GM12892 (cell line): ENCODE data around the gene CACNA2D1.
A peak's percentile ranks its signal among the peaks of the same experiment; 100 is the strongest.

ENCODE experiments used
- DNase-seq: peaks from one replicate; pipeline ENCODE4 v3.0.0; 2011; ENCODE audit not compliant: insufficient read length
- FAIRE-seq: peaks from 2 replicates; lab custom pipeline; 2011; peaks lifted over from hg19 to GRCh38; lab: Jason Lieb, UNC
- POLR2A ChIP-seq: IDR thresholded peaks from 2 replicates; pipeline ENCODE4 v1.6.1; 2011; ENCODE audit warnings: low read depth, low read length, control low read depth
- POLR2AphosphoS5 ChIP-seq: IDR thresholded peaks from 2 replicates; pipeline ENCODE4 v1.6.1; 2011; ENCODE audit warnings: low read depth, low read length, control low read depth
- TAF1 ChIP-seq: IDR thresholded peaks from 2 replicates; pipeline ENCODE4 v1.6.1; 2011; ENCODE audit warnings: low read depth, mild to moderate bottlenecking, control low read depth, low read length, borderline replicate concordance

CACNA2D1 gene

GRCh38 chr7:82384779-82385178, 58.8 kb downstream of the CACNA2D1 start:
- TF ChIP-seq TAF1, result no peak
- no peak for TF ChIP-seq POLR2A
- TF ChIP-seq POLR2AphosphoS5, result no peak
- DNase-seq (no peak), FAIRE-seq (peak; percentile 21)

DNA sequence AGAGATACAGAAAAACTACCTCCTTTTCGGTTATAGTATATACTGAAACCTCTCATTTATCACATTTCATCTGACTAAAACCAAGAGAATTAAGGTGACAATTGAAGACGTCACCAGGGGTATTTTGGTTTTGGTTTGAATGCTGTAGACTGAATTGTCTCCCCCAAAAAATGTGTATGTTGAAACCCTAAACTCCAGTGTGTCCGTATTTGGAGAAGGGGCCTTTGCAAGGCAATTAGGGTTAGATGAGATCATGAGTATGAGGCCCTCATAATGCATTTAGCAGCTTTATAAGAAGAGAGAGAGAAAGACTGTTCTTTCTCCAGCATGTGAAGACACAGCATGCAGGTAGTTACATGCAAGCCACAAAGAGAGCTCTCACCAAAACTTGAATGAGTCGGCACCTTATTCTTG, 59.5 kb downstream of the CACNA2D1 start:
- DNase-seq, result no peak
- FAIRE-seq, result no peak
- TF ChIP-seq TAF1 (no peak), POLR2AphosphoS5 (no peak)

GRCh38 chr7:82382276-82382675, 61.3 kb downstream of the CACNA2D1 start:
- FAIRE-seq (no peak), DNase-seq (no peak)
- TF ChIP-seq TAF1 (no peak), POLR2AphosphoS5 (no peak), POLR2A (no peak)

GRCh38 chr7:82376739-82377138, 66.8 kb downstream of the CACNA2D1 start:
- no peak for TF ChIP-seq POLR2AphosphoS5
- TF ChIP-seq POLR2A, result no peak
- no peak for TF ChIP-seq TAF1
- FAIRE-seq, result no peak
- DNase-seq, result no peak

DNA sequence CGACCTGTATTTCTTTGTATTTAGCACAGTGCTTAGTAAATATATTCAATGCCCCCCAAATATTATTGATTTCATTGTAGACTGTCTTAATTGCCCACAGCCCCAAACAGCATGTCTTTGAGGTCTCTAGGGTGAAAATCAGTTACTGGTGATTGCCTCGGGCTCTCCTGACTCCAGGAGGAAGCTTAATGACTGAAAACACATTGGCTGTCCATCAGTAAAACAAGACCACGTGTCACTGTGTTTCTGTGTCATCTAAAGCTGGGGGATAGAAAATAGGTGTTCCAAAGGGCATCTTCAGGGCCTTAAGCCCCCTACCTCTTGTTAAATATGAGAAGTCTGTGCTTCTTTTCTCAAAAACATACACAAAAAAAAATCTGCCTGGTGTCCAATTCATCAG, 67.9 kb downstream of the CACNA2D1 start:
- DNase-seq (no peak), FAIRE-seq (no peak)
- TF ChIP-seq TAF1 (no peak), POLR2AphosphoS5 (no peak), POLR2A (no peak)

GRCh38 chr7:82375129-82375528, 68.4 kb downstream of the CACNA2D1 start:
- no peak for DNase-seq
- no peak for FAIRE-seq
- TF ChIP-seq POLR2A (no peak), TAF1 (no peak), POLR2AphosphoS5 (no peak)

- no peak for TF ChIP-seq POLR2A
- TF ChIP-seq POLR2AphosphoS5, result no peak
- no peak for TF ChIP-seq TAF1
- FAIRE-seq (peak; percentile 21), DNase-seq (no peak)
Measured at GRCh38 chr7:82373926-82374635, 69.5 kb downstream of the CACNA2D1 start.

DNA sequence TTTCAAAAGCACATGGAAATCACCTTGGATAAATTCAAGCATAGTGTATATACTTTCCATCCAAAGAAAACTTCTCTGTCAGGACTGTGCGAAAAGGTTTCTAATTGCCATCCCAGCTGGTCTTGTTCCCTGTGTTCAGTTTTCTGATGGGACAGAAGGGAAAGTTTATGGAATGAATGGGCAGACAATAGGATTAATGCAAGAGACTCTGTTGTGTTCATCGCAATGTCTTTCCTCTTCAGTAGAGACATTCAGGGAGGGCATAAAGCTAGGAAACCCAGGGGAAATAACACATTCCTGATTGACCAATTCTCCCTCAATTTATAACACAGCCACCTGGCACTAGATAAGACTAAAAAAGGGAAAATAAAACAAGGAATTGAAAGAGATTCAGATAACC, 78.9 kb downstream of the CACNA2D1 start:
- no peak for TF ChIP-seq POLR2A
- no peak for TF ChIP-seq POLR2AphosphoS5
- no peak for TF ChIP-seq TAF1
- FAIRE-seq, result no peak
- DNase-seq, result no peak

DNA sequence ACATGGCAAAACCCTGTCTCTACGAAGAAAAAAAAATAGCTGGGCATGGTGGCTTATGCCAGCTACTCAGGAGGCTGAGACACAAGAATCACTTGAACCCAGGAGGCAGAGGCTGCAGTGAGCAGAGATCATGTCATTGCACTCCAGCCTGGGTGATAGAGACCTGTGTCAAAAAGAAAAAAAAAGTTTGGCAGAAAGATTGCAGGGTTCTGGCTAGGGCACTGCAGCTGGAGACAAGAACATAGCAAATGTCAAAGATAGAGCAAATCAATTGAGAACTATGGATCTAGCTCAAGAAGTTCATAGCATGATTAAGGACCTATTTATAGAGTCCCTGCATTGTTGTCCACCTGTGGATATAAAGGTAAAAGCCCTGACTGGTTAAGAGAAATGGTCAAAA, 79.5 kb downstream of the CACNA2D1 start:
- DNase-seq, result no peak
- FAIRE-seq, result no peak
- TF ChIP-seq POLR2AphosphoS5 (no peak), POLR2A (no peak), TAF1 (no peak)

GRCh38 chr7:82362129-82362706, 81.4 kb downstream of the CACNA2D1 start:
- TF ChIP-seq POLR2A (no peak), POLR2AphosphoS5 (no peak), TAF1 (no peak)
- no peak for DNase-seq
- no peak for FAIRE-seq

GRCh38 chr7:82360591-82361368, 82.8 kb downstream of the CACNA2D1 start:
- no peak for TF ChIP-seq POLR2A
- no peak for TF ChIP-seq TAF1
- TF ChIP-seq POLR2AphosphoS5, result no peak
- FAIRE-seq, result no peak
- no peak for DNase-seq

DNA sequence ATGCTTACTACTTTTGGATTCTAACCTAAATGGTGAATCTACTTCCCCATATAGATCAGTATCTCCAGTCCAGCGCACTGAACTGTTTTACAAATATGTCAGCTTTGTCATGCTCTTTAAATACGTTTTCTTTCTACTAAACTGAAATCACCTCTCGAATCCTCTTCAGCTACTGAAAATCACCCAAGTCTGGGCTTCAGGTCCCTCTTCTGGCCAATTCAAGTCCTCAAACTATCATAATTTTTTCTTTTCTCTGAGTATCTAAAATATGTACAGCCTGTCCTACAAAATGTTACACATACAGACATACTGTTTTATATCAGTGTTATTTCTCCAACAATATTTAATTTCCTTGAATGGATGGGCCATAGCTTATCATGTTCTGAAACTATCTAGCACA, 84.2 kb downstream of the CACNA2D1 start:
- no peak for FAIRE-seq
- no peak for DNase-seq
- TF ChIP-seq POLR2AphosphoS5, result no peak
- TF ChIP-seq TAF1, result no peak
- TF ChIP-seq POLR2A, result no peak
